ACHN (cell line): ENCODE measurements around the gene UPK3A.
A peak's percentile ranks its signal among the peaks of the same experiment; 100 is the strongest.
"Not testable (repeated sequence)": the region's sequence is repeated elsewhere in the genome, so short reads cannot be mapped to it uniquely, and the experiment has no call there.

Experiments used
- DNase-seq: peaks from one replicate; pipeline ENCODE4 v3.0.0-alpha.2; 2015
- in situ Hi-C: cut with HindIII; loops from 2 replicates; pipeline ENCODE4 v1.10.0; 2017; ENCODE audit warnings: low sequenced_read_pairs, low pct_ligation_motif_present, low pct_unique_long_range_greater_than_20kb

Gene UPK3A

GRCh38 chr22:45272498-45272897, 12.3 kb upstream of the UPK3A start:
- no peak for DNase-seq
- in situ Hi-C loops: no loop called here

GRCh38 chr22:45273452-45274075, 11.2 kb upstream of the UPK3A start:
- no peak for DNase-seq
- in situ Hi-C loops: no loop called here

GRCh38 chr22:45276507-45277105, 8.1 kb upstream of the UPK3A start:
- in situ Hi-C loops: no loop called here
- DNase-seq: no peak

- DNase-seq, in situ Hi-C loops: not testable (repeated sequence)
These were observed 7.0 kb upstream of the UPK3A start for GRCh38 chr22:45277720-45278119.

GRCh38 chr22:45278125-45278524, 6.6 kb upstream of the UPK3A start:
- DNase-seq: no peak
- in situ Hi-C loops: no loop called here

- in situ Hi-C loops: no loop called here
- DNase-seq: no peak
These were observed 4.2 kb upstream of the UPK3A start for GRCh38 chr22:45280587-45280980.

GRCh38 chr22:45281010-45281409, 3.7 kb upstream of the UPK3A start:
- in situ Hi-C loops: no loop called here
- no peak for DNase-seq

GRCh38 chr22:45285263-45286058, 712 bp downstream of the UPK3A start:
- DNase-seq: no peak
- in situ Hi-C loops: no loop called here

GRCh38 chr22:45286854-45287551, 2.3 kb downstream of the UPK3A start:
- in situ Hi-C loops: no loop called here
- no peak for DNase-seq

GRCh38 chr22:45290410-45290936, 5.7 kb downstream of the UPK3A start:
- in situ Hi-C loops: no loop called here
- DNase-seq: peak; percentile 77

- no peak for DNase-seq
- in situ Hi-C loops: no loop called here
These were observed 6.5 kb downstream of the UPK3A start for GRCh38 chr22:45291061-45291930.

- no peak for DNase-seq
- in situ Hi-C loops: no loop called here
These were observed 7.2 kb downstream of the UPK3A start for GRCh38 chr22:45291931-45292290.

- in situ Hi-C loops: no loop called here
- DNase-seq: no peak
These were observed 8.1 kb downstream of the UPK3A start for GRCh38 chr22:45292731-45293442.

- in situ Hi-C loops: no loop called here
- DNase-seq: no peak
These were observed 9.3 kb downstream of the UPK3A start for GRCh38 chr22:45294030-45294429.

GRCh38 chr22:45295004-45295403, 10.3 kb downstream of the UPK3A start:
- in situ Hi-C loops, DNase-seq: not testable (repeated sequence)

- in situ Hi-C loops: no loop called here
- DNase-seq: no peak
These were observed 10.7 kb downstream of the UPK3A start for GRCh38 chr22:45295492-45295891.

GRCh38 chr22:45296628-45297297, 12.0 kb downstream of the UPK3A start:
- in situ Hi-C loops: no loop called here
- no peak for DNase-seq
